ENCODE data around the gene SULT1A2.

DNA sequence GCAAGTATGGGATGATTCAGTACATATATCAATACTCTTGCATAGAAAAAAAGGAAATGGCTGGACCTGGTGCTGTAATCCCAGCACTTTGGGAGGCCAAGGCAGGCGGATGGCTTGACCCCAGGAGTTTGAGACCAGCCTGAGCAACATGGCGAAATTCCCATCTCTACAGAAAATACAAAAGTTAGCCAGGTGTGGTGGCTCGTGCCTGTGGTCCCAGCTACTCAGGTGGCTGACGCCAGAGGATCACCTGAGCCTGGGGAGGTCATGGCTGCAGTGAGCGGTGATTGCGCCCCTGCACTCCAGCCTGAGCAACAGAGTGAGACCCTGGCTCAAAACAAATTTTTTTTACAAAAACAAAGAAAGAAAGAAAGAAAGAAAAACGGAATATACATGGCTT is 50.2 kb downstream of the SULT1A2 start:
- TF ChIP-seq, protein P1, sequence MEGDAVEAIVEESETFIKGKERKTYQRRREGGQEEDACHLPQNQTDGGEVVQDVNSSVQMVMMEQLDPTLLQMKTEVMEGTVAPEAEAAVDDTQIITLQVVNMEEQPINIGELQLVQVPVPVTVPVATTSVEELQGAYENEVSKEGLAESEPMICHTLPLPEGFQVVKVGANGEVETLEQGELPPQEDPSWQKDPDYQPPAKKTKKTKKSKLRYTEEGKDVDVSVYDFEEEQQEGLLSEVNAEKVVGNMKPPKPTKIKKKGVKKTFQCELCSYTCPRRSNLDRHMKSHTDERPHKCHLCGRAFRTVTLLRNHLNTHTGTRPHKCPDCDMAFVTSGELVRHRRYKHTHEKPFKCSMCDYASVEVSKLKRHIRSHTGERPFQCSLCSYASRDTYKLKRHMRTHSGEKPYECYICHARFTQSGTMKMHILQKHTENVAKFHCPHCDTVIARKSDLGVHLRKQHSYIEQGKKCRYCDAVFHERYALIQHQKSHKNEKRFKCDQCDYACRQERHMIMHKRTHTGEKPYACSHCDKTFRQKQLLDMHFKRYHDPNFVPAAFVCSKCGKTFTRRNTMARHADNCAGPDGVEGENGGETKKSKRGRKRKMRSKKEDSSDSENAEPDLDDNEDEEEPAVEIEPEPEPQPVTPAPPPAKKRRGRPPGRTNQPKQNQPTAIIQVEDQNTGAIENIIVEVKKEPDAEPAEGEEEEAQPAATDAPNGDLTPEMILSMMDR (conservative IDR thresholded peaks at IDR 0.05; ENCODE audit: low read depth, low read length): no peak
- no peak for TF ChIP-seq EZH2 (IDR thresholded peaks at IDR 0.05; ENCODE audit: low read length, unreplicated experiment)

All from PC-3 (cell line).